SKM-1 (cell line): ENCODE data around the gene GC.
"Not testable (repeated sequence)": the region's sequence is repeated elsewhere in the genome, so short reads cannot be mapped to it uniquely, and the experiment has no call there.

Source experiments
- DNase-seq: peaks from one replicate; lab custom pipeline; 2025; ENCODE audit not compliant: unreplicated experiment; lab: John Stamatoyannopoulos, UW

The GC gene, protein sequence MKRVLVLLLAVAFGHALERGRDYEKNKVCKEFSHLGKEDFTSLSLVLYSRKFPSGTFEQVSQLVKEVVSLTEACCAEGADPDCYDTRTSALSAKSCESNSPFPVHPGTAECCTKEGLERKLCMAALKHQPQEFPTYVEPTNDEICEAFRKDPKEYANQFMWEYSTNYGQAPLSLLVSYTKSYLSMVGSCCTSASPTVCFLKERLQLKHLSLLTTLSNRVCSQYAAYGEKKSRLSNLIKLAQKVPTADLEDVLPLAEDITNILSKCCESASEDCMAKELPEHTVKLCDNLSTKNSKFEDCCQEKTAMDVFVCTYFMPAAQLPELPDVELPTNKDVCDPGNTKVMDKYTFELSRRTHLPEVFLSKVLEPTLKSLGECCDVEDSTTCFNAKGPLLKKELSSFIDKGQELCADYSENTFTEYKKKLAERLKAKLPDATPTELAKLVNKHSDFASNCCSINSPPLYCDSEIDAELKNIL

GRCh38 chr4:71783972-71784371 lies at the start of gene GC:
GC (minus strand) TSS chr4:71784079; CDS start chr4:71784018, 61 bp downstream.
- no peak for DNase-seq

- no peak for DNase-seq
Measured at GRCh38 chr4:71833232-71833900, 49.5 kb upstream of the GC start.

- no peak for DNase-seq
Measured at GRCh38 chr4:71832049-71832448, 48.2 kb upstream of the GC start.

GRCh38 chr4:71830497-71831190 lies 46.8 kb upstream of the GC start:
- DNase-seq = no peak

DNA sequence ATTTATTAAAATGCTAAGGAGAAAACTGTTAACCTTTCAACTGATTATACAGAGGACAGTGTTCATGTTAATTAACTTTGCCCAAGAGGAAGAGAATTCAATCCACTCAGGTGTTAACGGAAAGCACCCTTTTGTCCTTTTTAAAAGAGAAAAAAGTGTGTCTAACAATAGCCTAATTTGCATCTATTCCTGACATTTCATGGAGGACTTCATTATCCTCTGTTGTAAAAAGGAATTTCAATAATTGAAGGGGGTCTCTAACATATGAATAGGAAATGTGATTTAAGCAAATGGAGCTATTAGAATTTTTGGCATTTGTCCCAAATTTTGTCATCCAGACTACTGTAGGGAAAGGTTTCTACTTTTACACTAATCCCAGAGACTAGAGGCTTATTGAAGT lies 44.6 kb upstream of the GC start:
- DNase-seq = no peak

GRCh38 chr4:71827826-71828225 lies 43.9 kb upstream of the GC start:
- DNase-seq = no peak

DNA sequence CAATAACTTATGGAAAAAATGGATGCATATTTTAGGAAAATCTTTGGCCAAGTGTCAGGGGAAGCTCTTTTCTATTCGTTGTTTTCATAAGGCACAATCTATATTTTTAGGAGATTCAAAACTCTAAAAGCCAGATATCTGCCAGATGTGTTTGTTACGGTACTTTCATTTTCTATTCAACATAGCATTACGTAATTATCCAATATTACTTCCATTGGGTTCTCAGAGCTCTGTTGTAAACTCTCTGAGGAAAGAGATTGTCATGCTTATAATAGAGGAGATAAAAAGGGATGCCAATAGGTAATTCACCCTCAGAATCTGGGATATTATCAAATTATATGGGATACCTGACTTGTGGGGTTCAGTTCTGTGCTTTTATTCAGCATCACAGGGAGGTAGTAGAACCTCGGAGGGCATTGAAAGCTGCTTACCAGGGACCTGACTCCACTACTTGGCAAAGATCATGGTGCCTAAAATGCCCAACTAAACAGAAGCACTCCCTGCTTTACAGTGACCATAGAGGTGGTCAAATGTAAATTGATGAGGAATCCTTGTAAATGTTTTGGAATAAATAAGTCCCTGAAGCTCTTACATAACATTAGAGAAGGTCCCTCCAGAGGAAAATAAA lies 32.9 kb upstream of the GC start:
- DNase-seq = no peak

- no peak for DNase-seq
Measured at GRCh38 chr4:71814433-71814832, 30.6 kb upstream of the GC start.

GRCh38 chr4:71809805-71810204 lies 25.9 kb upstream of the GC start:
- DNase-seq = not testable (repeated sequence)

DNA sequence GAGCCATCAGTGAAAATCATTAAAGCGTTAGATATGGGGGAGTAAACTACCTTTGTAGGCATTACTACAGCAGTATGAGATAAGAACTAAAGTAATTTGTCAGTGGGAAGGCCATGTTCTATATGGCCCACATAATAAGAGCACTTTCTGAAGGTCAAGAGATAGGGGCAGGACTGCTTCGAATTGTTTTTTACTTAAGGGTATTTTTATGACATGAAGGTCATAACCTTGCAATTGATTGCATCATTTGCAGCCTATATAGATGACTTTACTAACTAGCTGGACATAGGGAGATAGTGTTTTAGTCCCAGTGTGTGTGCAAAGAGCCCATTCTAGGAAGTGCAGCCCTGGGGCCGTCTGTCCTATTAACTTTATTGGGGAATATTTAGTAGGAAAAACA lies 23.6 kb upstream of the GC start:
- no peak for DNase-seq

GRCh38 chr4:71805230-71805629 lies 21.4 kb upstream of the GC start:
- not testable (repeated sequence) for DNase-seq

DNA sequence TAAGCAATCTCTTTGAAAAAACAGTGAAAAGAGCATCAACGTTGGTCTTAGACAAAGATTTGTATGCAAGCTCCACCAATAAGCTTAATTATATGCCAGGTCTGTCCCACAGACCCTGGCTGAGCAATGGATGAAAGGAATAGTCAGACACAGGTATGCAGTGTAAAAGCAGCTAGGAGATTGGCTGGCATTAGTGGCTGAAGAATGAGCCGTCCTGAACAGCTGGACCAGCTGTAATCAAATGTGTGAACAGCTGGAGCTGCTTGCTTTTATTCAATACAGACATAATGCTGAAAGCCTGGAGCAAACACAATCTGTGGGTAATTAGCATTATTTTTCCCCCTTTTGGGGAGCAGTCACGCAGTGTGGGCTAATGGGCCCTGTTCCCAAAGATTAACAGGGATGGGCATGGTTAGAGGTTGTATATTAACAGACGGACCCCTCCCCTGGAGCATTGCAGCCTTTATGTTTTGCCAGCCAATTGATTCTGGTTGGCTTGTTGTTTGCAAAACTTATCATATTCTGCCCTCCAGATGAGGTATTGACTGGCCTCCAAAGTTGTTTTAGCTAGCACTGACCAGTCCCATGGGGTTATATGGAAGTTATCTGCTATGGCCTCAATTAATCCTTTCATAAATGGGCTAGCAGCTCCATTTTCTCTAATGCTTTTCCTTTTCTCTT lies 20.3 kb upstream of the GC start:
- not testable (repeated sequence) for DNase-seq

- DNase-seq = no peak
Measured at GRCh38 chr4:71785959-71786358, 2.1 kb upstream of the GC start.

DNA sequence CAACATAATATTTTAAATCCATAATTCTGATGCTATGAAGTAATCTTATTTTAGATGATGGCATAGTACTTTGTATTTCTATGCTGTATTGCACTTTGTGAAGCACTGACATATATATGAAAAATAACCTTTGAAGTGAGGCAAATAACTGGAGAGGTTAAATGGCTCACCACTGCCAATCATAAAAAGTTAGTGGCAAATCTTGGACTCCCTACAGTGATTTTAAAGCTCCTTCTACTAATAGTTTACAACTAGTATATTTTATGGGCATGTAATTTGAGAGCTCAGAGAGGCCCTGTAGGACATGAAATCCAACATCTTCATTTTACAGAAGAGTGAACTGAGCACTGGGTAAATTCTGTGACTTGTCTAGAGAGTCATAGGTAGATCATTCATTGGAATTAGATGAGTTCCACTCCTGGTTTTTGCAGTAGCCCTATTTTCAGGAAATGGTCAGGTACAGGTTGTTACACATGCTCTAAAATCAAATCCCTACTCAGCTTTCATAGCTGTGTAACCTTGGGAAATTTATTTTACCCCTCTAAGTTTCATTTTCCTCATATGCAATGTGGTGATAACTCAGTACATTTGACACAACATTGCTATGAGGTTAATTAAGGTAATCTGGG lies 804 bp upstream of the GC start:
- DNase-seq = no peak

DNA sequence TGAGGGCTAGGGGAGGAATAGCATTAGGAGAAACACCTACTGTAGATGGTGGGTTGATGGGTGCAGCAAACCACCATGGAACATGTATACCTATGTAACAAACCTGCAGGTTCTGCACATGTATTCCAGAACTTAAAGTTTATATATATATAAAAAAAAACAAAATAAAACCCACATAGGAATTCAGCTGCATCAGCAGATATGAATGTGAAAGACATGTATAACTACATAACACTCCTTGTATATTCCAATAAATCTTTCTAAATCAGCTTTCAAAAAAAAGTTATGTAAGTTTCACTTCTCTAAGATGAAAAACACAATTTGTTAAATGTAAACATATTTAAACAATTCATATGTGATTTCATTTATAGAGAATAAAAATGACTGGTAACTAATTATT lies 6.0 kb downstream of the GC start:
- no peak for DNase-seq

DNA sequence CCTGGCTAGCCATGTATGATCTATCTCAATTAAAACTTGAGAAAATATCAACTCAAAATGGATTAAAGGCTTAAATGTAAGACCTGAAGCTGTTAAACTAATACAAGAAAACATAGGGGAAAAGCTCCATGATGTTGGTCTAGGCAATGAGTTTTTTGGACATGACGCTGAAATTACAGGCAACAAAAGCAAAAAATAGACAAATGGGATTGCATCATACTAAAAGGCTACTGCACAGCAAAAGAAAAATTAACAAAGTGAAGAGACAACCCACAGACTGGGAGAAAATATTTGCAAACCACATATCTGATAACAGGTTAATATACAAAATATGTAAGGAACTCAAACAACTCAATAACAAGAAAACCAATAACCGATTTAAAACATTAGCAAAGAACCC lies 8.4 kb downstream of the GC start:
- DNase-seq = no peak

GRCh38 chr4:71774136-71774535 lies 9.7 kb downstream of the GC start:
- DNase-seq = no peak

DNA sequence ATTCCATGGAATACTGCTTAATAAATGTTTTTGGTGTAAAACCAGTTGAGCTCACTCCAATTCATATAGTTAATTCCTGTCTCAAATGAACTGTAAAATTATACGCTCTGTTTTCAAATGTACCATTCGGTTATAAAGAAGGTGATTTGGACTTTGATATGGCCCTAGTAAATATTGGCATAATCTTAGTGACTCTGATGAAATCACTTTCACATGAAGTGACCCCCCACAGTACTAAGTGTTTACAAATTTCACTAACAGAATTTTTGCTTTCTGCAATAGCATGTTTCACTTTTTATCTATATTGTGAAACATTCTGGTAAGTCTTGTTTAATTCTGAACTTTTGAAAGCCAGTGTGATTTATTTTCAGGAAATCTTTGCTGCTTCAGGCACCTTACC lies 10.9 kb downstream of the GC start:
- DNase-seq = no peak

GRCh38 chr4:71772592-71772991 lies 11.3 kb downstream of the GC start:
- no peak for DNase-seq

DNA sequence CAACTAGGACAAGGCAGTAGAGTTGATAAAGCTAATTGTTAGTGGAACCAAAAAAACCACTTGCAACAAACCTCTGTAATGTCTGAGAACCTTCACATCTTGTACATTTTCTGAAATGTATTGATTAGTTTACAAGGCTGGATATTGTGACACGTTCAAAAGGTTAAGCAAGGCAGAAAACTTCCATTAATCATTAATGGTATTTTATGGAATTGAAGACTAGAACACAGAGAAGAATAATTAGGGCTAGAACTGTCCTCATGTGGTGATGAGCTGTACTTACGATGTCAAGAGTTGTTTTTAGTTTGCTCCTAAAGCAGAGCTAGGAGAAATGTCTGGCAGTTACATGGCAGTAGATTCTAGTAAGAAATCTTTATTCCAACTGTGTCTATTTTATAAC lies 12.3 kb downstream of the GC start:
- no peak for DNase-seq
